Osteocyte (in vitro differentiated cells): ENCODE measurements around the gene ZNF37A. TPM values are rescaled to one million over a fixed set of nuclear protein-coding genes. Genes with fewer than 3 reads are reported as not detected.
A peak's percentile ranks its signal among the peaks of the same experiment; 100 is the strongest.

Experiments
- DNase-seq: peaks from one replicate; pipeline ENCODE4 v3.0.0; 2021; ENCODE audit warnings: mixed read lengths; ENCODE audit not compliant: unreplicated experiment; ENCODE audit errors: extremely low spot score
- H3K27ac Mint-ChIP-seq: one replicate; pipeline ENCODE4 v1.8.0; 2021; ENCODE audit warnings: mild to moderate bottlenecking, mixed read lengths; ENCODE audit not compliant: unreplicated experiment
- H3K27me3 Mint-ChIP-seq: one replicate; pipeline ENCODE4 v1.8.0; 2021; ENCODE audit warnings: mixed read lengths; ENCODE audit not compliant: unreplicated experiment
- H3K36me3 Mint-ChIP-seq: one replicate; pipeline ENCODE4 v1.8.0; 2021; ENCODE audit warnings: mixed read lengths; ENCODE audit not compliant: unreplicated experiment
- H3K4me1 Mint-ChIP-seq: one replicate; pipeline ENCODE4 v1.8.0; 2021; ENCODE audit warnings: mixed read lengths; ENCODE audit not compliant: unreplicated experiment
- H3K4me3 Mint-ChIP-seq: one replicate; pipeline ENCODE4 v1.8.0; 2021; ENCODE audit warnings: mild to moderate bottlenecking, moderate library complexity, mixed read lengths; ENCODE audit not compliant: unreplicated experiment
- H3K9me3 Mint-ChIP-seq: one replicate; pipeline ENCODE4 v1.8.0; 2021; ENCODE audit warnings: mixed read lengths; ENCODE audit not compliant: unreplicated experiment
- CTCF ChIP-seq: fragments of 200-600 bp; sonication (generic); IDR thresholded peaks from 2 replicates; pipeline ENCODE4 v1.5.0; 2021; ENCODE audit warnings: antibody characterized with exemption, mild to moderate bottlenecking, moderate library complexity
- total RNA-seq: library from RNA; stranded (reverse); gene quantifications from 2 replicates; pipeline ENCODE4 v1.2.1, GENCODE V29; 2021

ZNF37A gene
- total RNA-seq, 1 donor from 2014 or later, result 20.4 TPM

DNA sequence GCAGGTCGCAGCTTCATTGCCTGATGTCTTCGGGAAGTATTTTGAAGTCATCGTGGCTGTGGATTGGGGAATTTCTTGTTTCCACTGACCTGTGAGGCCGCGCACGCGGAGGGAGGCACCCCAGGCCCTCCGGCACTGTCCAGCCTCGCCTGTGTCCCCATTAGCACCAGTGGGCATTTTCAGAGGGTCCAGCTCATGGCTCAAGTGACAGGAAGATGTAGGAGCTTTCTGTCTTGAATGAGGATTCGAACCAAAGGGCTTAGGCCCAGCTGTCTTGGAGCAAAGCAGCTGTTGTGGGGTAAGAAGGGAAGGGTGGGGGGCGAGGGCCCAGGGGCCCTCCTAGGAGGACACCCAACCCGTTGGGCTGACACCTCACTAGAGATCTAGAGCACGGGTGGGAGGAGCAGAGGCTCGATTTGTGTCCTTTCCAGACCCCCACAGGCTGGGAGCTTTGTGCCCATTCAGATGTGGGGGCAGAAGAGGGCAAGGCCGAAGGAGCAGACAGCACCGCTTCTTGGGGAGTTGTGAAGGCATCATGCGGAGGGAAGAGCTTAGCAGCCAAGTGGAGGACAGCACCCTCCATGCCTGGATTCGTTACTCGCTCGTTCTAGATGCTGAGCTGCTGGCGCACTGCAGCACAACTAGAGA, 914 bp downstream of the ZNF37A start:
- DNase-seq, result no peak
- Mint-ChIP-seq H3K36me3 (peaks cover 46% of the 10 kb centered on the region), H3K27me3 (no peaks in the 10 kb centered on the region), H3K9me3 (peaks cover 24% of the 10 kb centered on the region), H3K4me1 (peaks cover 14% of the 10 kb centered on the region), H3K4me3 (peak overlapping the region; percentile 86), H3K27ac (peak overlapping the region; percentile 91)
- no peak for TF ChIP-seq CTCF

DNA sequence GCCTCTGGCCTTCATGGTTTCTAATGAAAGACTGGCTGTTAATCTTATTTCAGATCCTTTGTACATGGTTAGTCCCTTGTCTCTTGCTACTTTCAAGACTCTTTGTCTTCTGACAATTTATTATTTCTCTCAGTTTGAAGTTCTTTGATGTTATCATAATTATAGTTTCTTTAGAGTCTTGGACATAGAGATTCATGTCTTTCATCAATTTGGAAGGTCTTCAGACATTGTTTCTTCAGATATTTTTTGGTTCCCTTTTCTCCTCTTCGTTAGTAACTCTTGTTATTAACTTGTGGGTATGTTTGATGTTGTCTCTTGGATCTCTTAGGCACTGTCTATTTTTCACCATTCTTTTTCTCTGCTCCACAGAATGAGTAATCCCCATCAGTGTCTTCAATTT, 8.7 kb downstream of the ZNF37A start:
- Mint-ChIP-seq H3K4me1 (no peaks in the 10 kb centered on the region), H3K9me3 (peaks cover 79% of the 10 kb centered on the region)

DNA sequence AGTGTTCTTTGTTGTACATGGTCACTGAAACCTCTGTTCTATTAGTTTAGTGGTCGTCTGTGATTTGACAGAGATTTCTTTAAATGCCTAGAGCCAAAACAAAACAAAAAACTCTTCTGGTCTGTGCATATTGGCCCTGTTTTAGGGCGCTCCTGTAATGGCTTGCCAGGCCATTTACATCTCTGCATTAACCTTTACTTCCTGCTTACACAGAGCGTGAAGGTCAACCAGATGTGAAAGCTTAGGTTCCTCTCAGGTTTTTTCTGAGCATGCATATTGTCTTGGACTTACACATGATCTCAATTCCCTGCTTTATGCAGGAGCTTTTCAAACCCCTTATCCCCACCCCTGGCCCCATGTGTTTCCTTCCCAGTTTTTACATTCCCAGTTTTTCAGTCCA, 9.6 kb downstream of the ZNF37A start:
- no peak for DNase-seq
- H3K36me3 Mint-ChIP-seq, result peaks cover 89% of the 10 kb centered on the region
- H3K27me3 Mint-ChIP-seq, result no peaks in the 10 kb centered on the region
- H3K4me3 Mint-ChIP-seq, result no peak overlapping the region
- no peak overlapping the region for H3K27ac Mint-ChIP-seq
- peaks cover 75% of the 10 kb centered on the region for H3K9me3 Mint-ChIP-seq
- no peak for TF ChIP-seq CTCF
- no peaks in the 10 kb centered on the region for H3K4me1 Mint-ChIP-seq

More for the DNA sequence above, 8.7 kb downstream of the ZNF37A start:
- Mint-ChIP-seq H3K27me3 (no peaks in the 10 kb centered on the region), H3K4me3 (no peak overlapping the region), H3K36me3 (peaks cover 94% of the 10 kb centered on the region), H3K27ac (no peak overlapping the region)
- no peak for DNase-seq
- TF ChIP-seq CTCF, result no peak

- no peak overlapping the region for H3K27ac Mint-ChIP-seq
- H3K9me3 Mint-ChIP-seq, result peaks cover 64% of the 10 kb centered on the region
- H3K4me3 Mint-ChIP-seq, result no peak overlapping the region
- no peaks in the 10 kb centered on the region for H3K27me3 Mint-ChIP-seq
- no peaks in the 10 kb centered on the region for H3K4me1 Mint-ChIP-seq
- TF ChIP-seq CTCF, result no peak
- DNase-seq, result no peak
- peaks cover 52% of the 10 kb centered on the region for H3K36me3 Mint-ChIP-seq
These were observed 18.0 kb downstream of the ZNF37A start for GRCh38 chr10:38112159-38112558.

DNA sequence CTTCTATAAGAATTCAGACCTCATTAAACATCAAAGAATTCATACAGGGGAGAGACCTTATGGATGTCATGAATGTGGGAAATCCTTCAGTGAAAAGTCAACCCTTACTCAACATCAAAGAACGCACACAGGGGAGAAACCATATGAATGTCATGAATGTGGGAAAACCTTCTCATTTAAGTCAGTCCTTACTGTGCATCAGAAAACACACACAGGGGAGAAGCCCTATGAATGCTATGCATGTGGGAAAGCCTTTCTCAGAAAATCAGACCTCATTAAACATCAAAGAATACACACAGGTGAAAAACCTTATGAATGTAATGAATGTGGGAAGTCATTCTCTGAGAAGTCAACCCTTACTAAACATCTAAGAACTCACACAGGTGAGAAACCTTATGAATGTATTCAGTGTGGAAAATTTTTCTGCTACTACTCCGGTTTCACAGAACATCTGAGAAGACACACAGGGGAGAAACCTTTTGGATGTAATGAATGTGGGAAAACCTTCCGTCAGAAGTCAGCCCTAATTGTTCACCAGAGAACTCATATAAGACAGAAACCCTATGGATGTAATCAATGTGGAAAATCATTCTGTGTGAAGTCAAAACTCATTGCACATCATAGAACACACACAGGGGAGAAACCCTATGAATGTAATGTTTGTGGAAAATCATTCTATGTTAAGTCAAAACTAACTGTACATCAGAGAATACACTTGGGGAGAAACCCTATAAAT, 24.1 kb downstream of the ZNF37A start:
- no peak for DNase-seq
- Mint-ChIP-seq H3K4me1 (no peaks in the 10 kb centered on the region), H3K27me3 (no peaks in the 10 kb centered on the region), H3K4me3 (no peak overlapping the region), H3K36me3 (peaks cover 70% of the 10 kb centered on the region), H3K9me3 (peaks cover 56% of the 10 kb centered on the region), H3K27ac (no peak overlapping the region)
- no peak for TF ChIP-seq CTCF
